ENCODE data around the gene PTGER1. TPM values are rescaled to one million over a fixed set of nuclear protein-coding genes. Genes with fewer than 3 reads are reported as not detected.
A peak's percentile ranks its signal among the peaks of the same experiment; 100 is the strongest.

The PTGER1 gene
- polyA plus RNA-seq (2013, experiment 1 of 2): 1.2 TPM
- 1.3 TPM for polyA plus RNA-seq (2013, experiment 2 of 2)

- Histone ChIP-seq H3K79me1 (replicated peaks; ENCODE audit: low read length, poor library complexity, severe bottlenecking) (peaks cover 17% of the 10 kb centered on the region), H2AFZ (ENCODE audit: low read depth, low read length) (no peak within 1 kb of the TSS), H3K27ac (ENCODE audit: low read length, poor library complexity, severe bottlenecking) (no peak within 1 kb of the TSS), H3K4ac (ENCODE audit: low read depth in 1 of 2, low read length in 2 of 2) (peak within 1 kb of the TSS; percentile 9 to 12), H2BK120ac (ENCODE audit: low read depth, low read length) (peak within 1 kb of the TSS; percentile 81), H3K4me2 (ENCODE audit: low read length, poor library complexity, severe bottlenecking) (peak within 1 kb of the TSS; percentile 66), H3K9me3 (ENCODE audit: control insufficient read depth, low read length) (no peaks in the 10 kb centered on the region), H3K9ac (ENCODE audit: low read length) (no peak within 1 kb of the TSS), H3K27me3 (ENCODE audit: control insufficient read depth in 1 of 2, insufficient read depth in 1 of 2, low read length in 2 of 2) (peaks cover 0 to 17% of the 10 kb centered on the region in 2 experiments), H2BK5ac (ENCODE audit: low read depth, low read length, poor library complexity, severe bottlenecking) (no peak within 1 kb of the TSS), H3K36me3 (ENCODE audit: control insufficient read depth in 1 of 2, insufficient read depth in 2 of 2, low read depth in 1 of 2, low read length in 2 of 2) (peaks cover 33 to 78% of the 10 kb centered on the region in 2 experiments), H2BK15ac (ENCODE audit: low read depth, poor library complexity, severe bottlenecking) (no peak within 1 kb of the TSS), H2BK12ac (ENCODE audit: low read length in 2 of 2) (peak within 1 kb of the TSS in 1 of 2 experiments; percentile 73), H2AK5ac (ENCODE audit: low read length, severe bottlenecking) (peak within 1 kb of the TSS; percentile 68), H3K14ac (ENCODE audit: low read length in 2 of 2) (peak within 1 kb of the TSS in 1 of 2 experiments; percentile 62), H3K23ac (ENCODE audit: low read length in 2 of 2) (no peak within 1 kb of the TSS), H3K4me1 (ENCODE audit: control insufficient read depth, insufficient read depth, low read depth, low read length) (peaks cover 58% of the 10 kb centered on the region), H4K91ac (ENCODE audit: low read length) (peak within 1 kb of the TSS; percentile 79), H4K8ac (ENCODE audit: low read length) (peak within 1 kb of the TSS; percentile 84), H3K4me3 (ENCODE audit: insufficient read depth in 1 of 2, low read depth in 1 of 2, low read length in 2 of 2) (no peak within 1 kb of the TSS), H3K18ac (ENCODE audit: low read depth in 1 of 2, low read length in 2 of 2) (peak within 1 kb of the TSS; percentile 78 to 82)
- 15% methylated on average over 32 of the region's 33 CpGs for WGBS
- peak; percentile 61 for DNase-seq
Observed at GRCh38 chr19:14475251-14476073, at the start of gene PTGER1. Gene PTGER1, minus strand, starts transcription at chr19:14475354. Its CDS starts 1,034 bp downstream, at chr19:14474320.

DNA sequence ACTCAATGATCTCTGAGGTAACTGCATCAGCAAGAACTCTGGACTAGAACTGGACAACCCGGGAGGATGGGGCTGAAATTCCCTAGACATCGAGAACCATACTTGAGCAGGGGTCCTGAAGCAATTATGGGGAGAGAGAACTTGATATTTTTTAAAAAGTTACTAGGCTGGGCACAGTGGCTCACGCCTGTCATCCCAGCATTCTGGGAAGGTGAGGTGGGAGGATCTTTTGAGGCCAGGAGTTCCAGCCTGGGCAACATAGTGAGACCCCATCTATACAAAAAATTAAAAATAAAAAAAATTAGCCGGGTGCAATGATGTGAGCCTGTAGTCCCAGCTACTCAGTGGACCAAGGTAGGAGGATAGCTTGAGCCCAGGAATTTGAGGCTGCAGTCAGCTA is 45.4 kb upstream of the PTGER1 start:
- H3K27me3 ChIP-seq (ENCODE audit: control insufficient read depth in 1 of 2, insufficient read depth in 1 of 2, low read length in 2 of 2): no peaks in the 10 kb centered on the region
- H3K9me3 ChIP-seq (ENCODE audit: control insufficient read depth, low read length): no peaks in the 10 kb centered on the region
- no peak overlapping the region for H4K91ac ChIP-seq (ENCODE audit: low read length)
- H4K8ac ChIP-seq (ENCODE audit: low read length): no peak overlapping the region
- H3K14ac ChIP-seq (ENCODE audit: low read length in 2 of 2): no peak overlapping the region
- peak overlapping the region; percentile 91 for H3K27ac ChIP-seq (ENCODE audit: low read length, poor library complexity, severe bottlenecking)
- H3K4me1 ChIP-seq (ENCODE audit: control insufficient read depth, insufficient read depth, low read depth, low read length): peaks cover 23% of the 10 kb centered on the region
- H2BK120ac ChIP-seq (ENCODE audit: low read depth, low read length): no peak overlapping the region
- H3K9ac ChIP-seq (ENCODE audit: low read length): peak overlapping the region; percentile 50
- no peak overlapping the region for H3K4me3 ChIP-seq (ENCODE audit: insufficient read depth in 1 of 2, low read depth in 1 of 2, low read length in 2 of 2)
- H3K18ac ChIP-seq (ENCODE audit: low read depth in 1 of 2, low read length in 2 of 2): no peak overlapping the region
- no peak for DNase-seq
- no peak overlapping the region for H3K4ac ChIP-seq (ENCODE audit: low read depth in 1 of 2, low read length in 2 of 2)
- no peak overlapping the region for H3K4me2 ChIP-seq (ENCODE audit: low read length, poor library complexity, severe bottlenecking)
- no peak overlapping the region for H3K23ac ChIP-seq (ENCODE audit: low read length in 2 of 2)
- H2BK5ac ChIP-seq (ENCODE audit: low read depth, low read length, poor library complexity, severe bottlenecking): no peak overlapping the region
- H3K79me1 ChIP-seq (replicated peaks; ENCODE audit: low read length, poor library complexity, severe bottlenecking): no peaks in the 10 kb centered on the region
- H3K36me3 ChIP-seq (ENCODE audit: control insufficient read depth in 1 of 2, insufficient read depth in 2 of 2, low read depth in 1 of 2, low read length in 2 of 2): peaks cover 8 to 14% of the 10 kb centered on the region in 2 experiments
- no peak overlapping the region for H2BK12ac ChIP-seq (ENCODE audit: low read length in 2 of 2)
- 92% methylated on average over 3 of the region's 4 CpGs for WGBS
- no peak overlapping the region for H2AFZ ChIP-seq (ENCODE audit: low read depth, low read length)
- H2AK5ac ChIP-seq (ENCODE audit: low read length, severe bottlenecking): no peak overlapping the region
- no peak overlapping the region for H2BK15ac ChIP-seq (ENCODE audit: low read depth, poor library complexity, severe bottlenecking)

GRCh38 chr19:14519860-14520407 is 44.8 kb upstream of the PTGER1 start:
- H2AK5ac ChIP-seq (ENCODE audit: low read length, severe bottlenecking): peak overlapping the region; percentile 82
- no peaks in the 10 kb centered on the region for H3K79me1 ChIP-seq (replicated peaks; ENCODE audit: low read length, poor library complexity, severe bottlenecking)
- peak overlapping the region in 1 of 2 experiments; percentile 68 for H2BK12ac ChIP-seq (ENCODE audit: low read length in 2 of 2)
- H3K9ac ChIP-seq (ENCODE audit: low read length): peak overlapping the region; percentile 50
- peaks cover 14 to 20% of the 10 kb centered on the region in 2 experiments for H3K36me3 ChIP-seq (ENCODE audit: control insufficient read depth in 1 of 2, insufficient read depth in 2 of 2, low read depth in 1 of 2, low read length in 2 of 2)
- H2BK120ac ChIP-seq (ENCODE audit: low read depth, low read length): no peak overlapping the region
- H2BK15ac ChIP-seq (ENCODE audit: low read depth, poor library complexity, severe bottlenecking): peak overlapping the region; percentile 26
- peaks cover 27% of the 10 kb centered on the region for H3K4me1 ChIP-seq (ENCODE audit: control insufficient read depth, insufficient read depth, low read depth, low read length)
- 29% methylated on average over 2 of the region's 2 CpGs for WGBS
- H3K27ac ChIP-seq (ENCODE audit: low read length, poor library complexity, severe bottlenecking): peak overlapping the region; percentile 91
- no peak overlapping the region for H3K4me3 ChIP-seq (ENCODE audit: insufficient read depth in 1 of 2, low read depth in 1 of 2, low read length in 2 of 2)
- peak overlapping the region in 1 of 2 experiments; percentile 35 for H3K4ac ChIP-seq (ENCODE audit: low read depth in 1 of 2, low read length in 2 of 2)
- no peak overlapping the region for H3K18ac ChIP-seq (ENCODE audit: low read depth in 1 of 2, low read length in 2 of 2)
- H3K27me3 ChIP-seq (ENCODE audit: control insufficient read depth in 1 of 2, insufficient read depth in 1 of 2, low read length in 2 of 2): no peaks in the 10 kb centered on the region
- no peak overlapping the region for H3K14ac ChIP-seq (ENCODE audit: low read length in 2 of 2)
- no peak overlapping the region for H2AFZ ChIP-seq (ENCODE audit: low read depth, low read length)
- peak overlapping the region; percentile 75 for H4K8ac ChIP-seq (ENCODE audit: low read length)
- no peak overlapping the region for H3K4me2 ChIP-seq (ENCODE audit: low read length, poor library complexity, severe bottlenecking)
- peak; percentile 79 for DNase-seq
- no peak overlapping the region for H3K23ac ChIP-seq (ENCODE audit: low read length in 2 of 2)
- no peaks in the 10 kb centered on the region for H3K9me3 ChIP-seq (ENCODE audit: control insufficient read depth, low read length)
- H2BK5ac ChIP-seq (ENCODE audit: low read depth, low read length, poor library complexity, severe bottlenecking): no peak overlapping the region
- H4K91ac ChIP-seq (ENCODE audit: low read length): no peak overlapping the region

DNA sequence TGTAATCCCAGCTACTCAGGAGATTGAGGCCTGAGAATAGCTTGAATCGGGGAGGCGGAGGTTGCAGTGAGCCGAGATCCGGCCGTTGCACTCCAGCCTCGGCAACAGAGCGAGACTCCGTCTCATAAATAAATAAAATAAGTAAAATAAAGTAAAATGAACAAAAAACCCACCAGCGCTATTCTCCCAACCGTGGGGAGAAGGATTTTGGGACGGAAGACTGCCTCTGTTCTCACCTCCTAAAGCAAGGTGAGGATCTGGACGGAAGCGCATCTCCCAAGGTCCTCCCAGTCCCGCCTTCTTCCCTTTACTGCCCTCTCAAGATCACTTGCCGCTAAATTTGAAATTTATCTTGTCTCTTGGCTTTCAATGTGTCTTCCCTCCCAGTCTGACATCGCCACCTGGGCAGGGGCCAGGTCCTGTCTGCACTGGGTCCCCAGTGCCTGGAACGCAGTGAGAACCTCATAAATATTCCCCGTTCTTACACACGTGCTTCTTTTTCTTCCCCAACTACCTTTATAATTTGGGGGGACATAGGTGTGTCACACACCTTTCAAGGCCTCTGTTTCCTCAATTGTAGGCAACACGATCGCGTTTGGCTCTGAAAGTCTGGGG is 44.2 kb upstream of the PTGER1 start:
- H2AFZ ChIP-seq (ENCODE audit: low read depth, low read length): no peak overlapping the region
- H3K9me3 ChIP-seq (ENCODE audit: control insufficient read depth, low read length): no peaks in the 10 kb centered on the region
- peak overlapping the region; percentile 91 for H3K27ac ChIP-seq (ENCODE audit: low read length, poor library complexity, severe bottlenecking)
- H4K91ac ChIP-seq (ENCODE audit: low read length): peak overlapping the region; percentile 61
- H2BK5ac ChIP-seq (ENCODE audit: low read depth, low read length, poor library complexity, severe bottlenecking): no peak overlapping the region
- no peak overlapping the region for H3K14ac ChIP-seq (ENCODE audit: low read length in 2 of 2)
- WGBS: 99% methylated on average over 14 of the region's 22 CpGs
- peaks cover 19 to 26% of the 10 kb centered on the region in 2 experiments for H3K36me3 ChIP-seq (ENCODE audit: control insufficient read depth in 1 of 2, insufficient read depth in 2 of 2, low read depth in 1 of 2, low read length in 2 of 2)
- peaks cover 29% of the 10 kb centered on the region for H3K4me1 ChIP-seq (ENCODE audit: control insufficient read depth, insufficient read depth, low read depth, low read length)
- H3K23ac ChIP-seq (ENCODE audit: low read length in 2 of 2): no peak overlapping the region
- peak overlapping the region; percentile 75 for H4K8ac ChIP-seq (ENCODE audit: low read length)
- no peak overlapping the region for H3K4me2 ChIP-seq (ENCODE audit: low read length, poor library complexity, severe bottlenecking)
- peaks cover 3% of the 10 kb centered on the region for H3K79me1 ChIP-seq (replicated peaks; ENCODE audit: low read length, poor library complexity, severe bottlenecking)
- no peaks in the 10 kb centered on the region for H3K27me3 ChIP-seq (ENCODE audit: control insufficient read depth in 1 of 2, insufficient read depth in 1 of 2, low read length in 2 of 2)
- H3K4ac ChIP-seq (ENCODE audit: low read depth in 1 of 2, low read length in 2 of 2): peak overlapping the region; percentile 64
- H3K9ac ChIP-seq (ENCODE audit: low read length): peak overlapping the region; percentile 71
- H2BK120ac ChIP-seq (ENCODE audit: low read depth, low read length): peak overlapping the region; percentile 45
- peak overlapping the region; percentile 68 to 78 for H2BK12ac ChIP-seq (ENCODE audit: low read length in 2 of 2)
- peak overlapping the region; percentile 86 for H2BK15ac ChIP-seq (ENCODE audit: low read depth, poor library complexity, severe bottlenecking)
- no peak overlapping the region for H3K4me3 ChIP-seq (ENCODE audit: insufficient read depth in 1 of 2, low read depth in 1 of 2, low read length in 2 of 2)
- H3K18ac ChIP-seq (ENCODE audit: low read depth in 1 of 2, low read length in 2 of 2): peak overlapping the region; percentile 30 to 53
- DNase-seq: no peak
- peak overlapping the region; percentile 82 for H2AK5ac ChIP-seq (ENCODE audit: low read length, severe bottlenecking)

Measured in mesenchymal stem cell (in vitro differentiated cells and primary cell).